Kidney epithelial cell (primary cell): ENCODE measurements around the gene ULK4. TPM values are rescaled to one million over a fixed set of nuclear protein-coding genes. Genes with fewer than 3 reads are reported as not detected.

ENCODE experiments used
- DNase-seq: peaks from one replicate; pipeline ENCODE4 v3.0.0-alpha.2; 2010; ENCODE audit warnings: low read depth
- H3K27me3 ChIP-seq: 2 replicates; pipeline ENCODE4 v1.6.0; 2011; ENCODE audit warnings: low read length; ENCODE audit not compliant: control insufficient read depth, insufficient read depth
- H3K36me3 ChIP-seq: 2 replicates; pipeline ENCODE4 v1.5.1; 2011; ENCODE audit warnings: low read length; ENCODE audit not compliant: control insufficient read depth, insufficient read depth
- H3K4me3 ChIP-seq: 2 replicates; pipeline ENCODE4 v1.5.1; 2011; ENCODE audit warnings: low read depth, mild to moderate bottlenecking, control low read depth, low read length
- CTCF ChIP-seq: IDR thresholded peaks from 2 replicates; pipeline ENCODE4 v1.5.1; 2011; ENCODE audit warnings: mild to moderate bottlenecking, moderate library complexity, low read length, control low read depth, inconsistent platforms; ENCODE audit not compliant: insufficient read depth, poor library complexity, severe bottlenecking
- total RNA-seq: library from RNA; depleted of rRNA; stranded (reverse); fragments of >200 nt; gene quantifications from 2 replicates; pipeline ENCODE4 v1.2.3, GENCODE V29; 2015

ULK4 gene
- total RNA-seq, 1 donor from 2014 or later, result 18.3 TPM

- peak; percentile 72 for DNase-seq
Measured at GRCh38 chr3:41318520-41318919, 643.4 kb downstream of the ULK4 start.

GRCh38 chr3:41317718-41318117, 644.2 kb downstream of the ULK4 start:
- TF ChIP-seq CTCF, result no peak
- peak; percentile 80 for DNase-seq
- H3K4me3 ChIP-seq, result no peak overlapping the region
- no peaks in the 10 kb centered on the region for H3K36me3 ChIP-seq
- H3K27me3 ChIP-seq, result no peaks in the 10 kb centered on the region

More at GRCh38 chr3:41318520-41318919, 643.4 kb downstream of the ULK4 start:
- Histone ChIP-seq H3K36me3 (no peaks in the 10 kb centered on the region), H3K4me3 (no peak overlapping the region), H3K27me3 (no peaks in the 10 kb centered on the region)
- TF ChIP-seq CTCF, result no peak

GRCh38 chr3:41317298-41317697, 644.6 kb downstream of the ULK4 start:
- DNase-seq, result no peak
- H3K27me3 ChIP-seq, result no peaks in the 10 kb centered on the region
- no peaks in the 10 kb centered on the region for H3K36me3 ChIP-seq
- TF ChIP-seq CTCF, result no peak
- H3K4me3 ChIP-seq, result no peak overlapping the region

- DNase-seq, result no peak
- H3K4me3 ChIP-seq, result no peak overlapping the region
- no peaks in the 10 kb centered on the region for H3K27me3 ChIP-seq
- no peak for TF ChIP-seq CTCF
- H3K36me3 ChIP-seq, result no peaks in the 10 kb centered on the region
Measured at GRCh38 chr3:41315126-41315525, 646.8 kb downstream of the ULK4 start.

- no peak for DNase-seq
- Histone ChIP-seq H3K4me3 (no peak overlapping the region), H3K27me3 (no peaks in the 10 kb centered on the region), H3K36me3 (no peaks in the 10 kb centered on the region)
- TF ChIP-seq CTCF, result no peak
Measured at GRCh38 chr3:41308119-41308518, 653.8 kb downstream of the ULK4 start.

- no peak for DNase-seq
- Histone ChIP-seq H3K36me3 (no peaks in the 10 kb centered on the region), H3K27me3 (no peaks in the 10 kb centered on the region), H3K4me3 (no peak overlapping the region)
- no peak for TF ChIP-seq CTCF
Measured at GRCh38 chr3:41307065-41307464, 654.8 kb downstream of the ULK4 start.
